HUES6 (cell line): Measurements from ENCODE around the gene FBXO38.

Experiments
- H3K27ac ChIP-seq: 2 replicates; pipeline ENCODE4 v1.7.0; 2013; ENCODE audit warnings: low read depth, mild to moderate bottlenecking, low read length, inconsistent platforms
- H3K27me3 ChIP-seq: 2 replicates; pipeline ENCODE4 v1.6.1; 2013; ENCODE audit warnings: low read length; ENCODE audit not compliant: control insufficient read depth, insufficient read depth
- H3K36me3 ChIP-seq: 2 replicates; pipeline ENCODE4 v1.6.1; 2013; ENCODE audit warnings: low read length; ENCODE audit not compliant: control insufficient read depth, insufficient read depth
- H3K4me1 ChIP-seq: 2 replicates; pipeline ENCODE4 v1.6.1; 2013; ENCODE audit warnings: low read length; ENCODE audit not compliant: control insufficient read depth, insufficient read depth
- H3K4me3 ChIP-seq: 2 replicates; pipeline ENCODE4 v1.5.1; 2013; ENCODE audit warnings: low read depth, low read length
- H3K9ac ChIP-seq: one replicate; pipeline ENCODE4 v1.6.1; 2013; ENCODE audit warnings: mild to moderate bottlenecking, low read length
- H3K9me3 ChIP-seq: 2 replicates; pipeline ENCODE4 v1.6.1; 2013; ENCODE audit warnings: low read depth, low read length; ENCODE audit not compliant: control insufficient read depth, insufficient read depth

Gene FBXO38

DNA sequence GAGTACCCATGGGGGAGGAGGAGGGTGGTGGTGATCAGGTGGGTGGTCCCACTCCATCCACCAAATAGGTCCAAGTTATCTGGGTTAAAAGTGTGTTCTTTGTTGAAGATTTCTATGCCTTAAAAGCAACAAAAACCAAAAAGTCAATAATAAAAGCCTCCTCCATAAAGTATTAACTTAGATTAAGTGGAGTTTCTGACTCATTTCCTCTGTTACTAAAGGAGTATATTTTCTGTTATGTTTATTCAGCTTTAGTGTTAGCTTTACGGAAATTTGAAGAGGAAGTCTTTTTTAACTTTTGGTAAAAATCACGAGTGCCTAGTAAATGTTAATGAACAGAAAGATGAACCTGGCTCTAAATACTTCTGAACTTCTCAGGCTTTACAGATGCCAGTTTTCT lies 17.8 kb downstream of the FBXO38 start:
- H3K9me3 ChIP-seq = no peaks in the 10 kb centered on the region
- H3K9ac ChIP-seq = no peak overlapping the region
- no peaks in the 10 kb centered on the region for H3K27me3 ChIP-seq
- no peak overlapping the region for H3K4me3 ChIP-seq
- peaks cover 79% of the 10 kb centered on the region for H3K36me3 ChIP-seq
- H3K27ac ChIP-seq = no peak overlapping the region
- H3K4me1 ChIP-seq = peaks cover 16% of the 10 kb centered on the region

DNA sequence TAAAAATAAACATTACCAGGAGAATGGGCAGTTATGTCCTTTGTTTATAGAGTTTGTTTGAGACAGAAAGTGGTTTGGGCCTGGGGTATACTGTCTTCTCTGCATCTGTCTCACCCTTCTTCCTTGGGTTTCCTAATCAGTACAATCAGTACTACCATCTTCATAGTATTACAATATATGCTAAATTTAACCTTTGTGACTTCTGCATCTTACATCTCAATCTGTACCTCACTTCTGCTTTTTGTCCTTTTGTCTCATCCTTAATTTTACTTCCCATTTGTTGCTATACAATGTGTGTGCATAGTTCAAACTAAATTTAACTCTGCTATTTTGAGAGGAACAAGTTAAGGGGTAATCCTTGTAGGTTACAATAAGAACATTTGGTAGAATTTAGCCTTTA lies 19.6 kb downstream of the FBXO38 start:
- Histone ChIP-seq H3K27me3 (no peaks in the 10 kb centered on the region), H3K4me3 (no peak overlapping the region), H3K4me1 (peaks cover 7% of the 10 kb centered on the region), H3K9me3 (no peaks in the 10 kb centered on the region), H3K9ac (no peak overlapping the region), H3K27ac (no peak overlapping the region), H3K36me3 (peaks cover 91% of the 10 kb centered on the region)

DNA sequence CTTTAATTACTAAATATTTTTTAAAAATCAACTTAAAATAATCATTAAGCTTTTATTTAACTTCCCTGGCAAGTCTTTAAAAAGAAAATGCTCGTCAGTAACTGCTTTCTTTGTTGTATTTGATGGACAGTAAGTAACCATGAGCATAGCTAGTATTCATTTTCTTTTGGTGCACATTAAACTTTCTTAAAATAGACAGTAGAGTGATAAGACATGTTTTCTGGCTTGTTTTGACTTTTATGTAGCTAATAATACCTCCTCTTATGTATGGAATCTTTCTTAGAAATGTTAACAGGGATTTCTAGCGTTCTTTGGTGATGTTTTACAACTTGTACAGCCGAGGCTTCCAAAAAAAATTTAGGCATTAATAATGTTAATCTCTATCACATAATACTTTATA lies 22.6 kb downstream of the FBXO38 start:
- no peak overlapping the region for H3K27ac ChIP-seq
- no peaks in the 10 kb centered on the region for H3K4me1 ChIP-seq
- no peak overlapping the region for H3K9ac ChIP-seq
- H3K27me3 ChIP-seq = no peaks in the 10 kb centered on the region
- no peaks in the 10 kb centered on the region for H3K9me3 ChIP-seq
- H3K36me3 ChIP-seq = peaks cover 91% of the 10 kb centered on the region
- no peak overlapping the region for H3K4me3 ChIP-seq

DNA sequence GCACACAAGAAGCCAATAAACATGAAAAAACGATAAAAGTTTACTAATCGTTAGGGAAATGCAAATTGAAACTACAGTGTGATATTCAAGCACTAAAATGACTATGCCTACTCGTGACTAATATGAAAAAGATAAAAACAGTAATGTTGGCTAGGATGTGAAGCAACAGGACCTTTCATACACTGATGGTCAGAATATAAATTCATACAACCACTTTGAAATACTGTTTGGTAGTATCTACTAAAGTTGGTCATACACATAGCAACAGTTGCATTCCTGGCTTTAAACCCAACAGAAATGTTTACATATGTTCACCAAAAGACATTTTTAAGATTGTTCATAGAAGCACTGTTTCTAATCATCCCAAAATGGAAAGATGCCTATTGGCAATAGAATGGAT lies 24.3 kb downstream of the FBXO38 start:
- Histone ChIP-seq H3K4me3 (no peak overlapping the region), H3K27me3 (no peaks in the 10 kb centered on the region), H3K27ac (no peak overlapping the region), H3K4me1 (no peaks in the 10 kb centered on the region), H3K9me3 (no peaks in the 10 kb centered on the region), H3K36me3 (peaks cover 91% of the 10 kb centered on the region), H3K9ac (no peak overlapping the region)

DNA sequence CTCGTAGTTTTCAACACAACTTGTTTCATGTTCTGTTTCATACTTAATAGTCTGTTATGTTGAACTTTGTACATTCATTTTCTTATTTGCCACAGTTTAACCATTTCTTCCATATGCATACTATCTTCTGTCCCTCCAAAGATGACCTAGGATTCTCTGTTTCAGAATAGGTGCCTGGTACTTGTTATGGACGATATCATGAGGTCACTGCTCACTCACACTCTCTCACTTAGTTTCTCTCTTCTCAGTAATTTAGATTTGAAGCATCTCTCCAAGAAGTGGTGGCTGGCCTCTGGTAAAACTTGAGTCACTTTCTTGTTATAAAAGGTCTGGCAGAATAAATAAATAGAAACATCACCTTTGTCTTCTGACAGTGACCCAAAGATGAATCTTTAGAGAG lies 28.4 kb downstream of the FBXO38 start:
- peaks cover 93% of the 10 kb centered on the region for H3K36me3 ChIP-seq
- no peaks in the 10 kb centered on the region for H3K9me3 ChIP-seq
- no peak overlapping the region for H3K27ac ChIP-seq
- H3K27me3 ChIP-seq = no peaks in the 10 kb centered on the region
- H3K4me3 ChIP-seq = no peak overlapping the region
- H3K4me1 ChIP-seq = no peaks in the 10 kb centered on the region
- H3K9ac ChIP-seq = no peak overlapping the region

DNA sequence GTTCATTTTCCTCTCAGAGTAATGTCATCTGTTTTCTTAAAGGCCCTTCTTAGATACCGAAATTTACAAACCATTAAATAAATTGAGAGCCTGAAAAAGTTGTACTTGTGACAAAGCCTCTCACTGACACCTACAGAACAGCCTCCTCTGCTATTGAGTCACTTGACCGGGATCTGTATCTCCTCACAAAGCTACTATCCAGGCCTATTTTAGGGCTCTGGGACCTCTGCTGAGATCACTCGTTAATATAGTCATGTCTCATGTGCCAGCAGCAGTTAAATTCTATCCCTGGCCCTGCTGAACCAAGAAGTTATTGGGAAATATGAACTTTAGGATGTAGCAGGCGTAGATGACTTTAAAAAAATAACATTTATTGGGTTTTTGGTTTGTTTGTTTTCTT lies 31.1 kb downstream of the FBXO38 start:
- no peaks in the 10 kb centered on the region for H3K9me3 ChIP-seq
- H3K27ac ChIP-seq = no peak overlapping the region
- H3K9ac ChIP-seq = no peak overlapping the region
- peaks cover 97% of the 10 kb centered on the region for H3K36me3 ChIP-seq
- no peaks in the 10 kb centered on the region for H3K27me3 ChIP-seq
- no peaks in the 10 kb centered on the region for H3K4me1 ChIP-seq
- H3K4me3 ChIP-seq = no peak overlapping the region

DNA sequence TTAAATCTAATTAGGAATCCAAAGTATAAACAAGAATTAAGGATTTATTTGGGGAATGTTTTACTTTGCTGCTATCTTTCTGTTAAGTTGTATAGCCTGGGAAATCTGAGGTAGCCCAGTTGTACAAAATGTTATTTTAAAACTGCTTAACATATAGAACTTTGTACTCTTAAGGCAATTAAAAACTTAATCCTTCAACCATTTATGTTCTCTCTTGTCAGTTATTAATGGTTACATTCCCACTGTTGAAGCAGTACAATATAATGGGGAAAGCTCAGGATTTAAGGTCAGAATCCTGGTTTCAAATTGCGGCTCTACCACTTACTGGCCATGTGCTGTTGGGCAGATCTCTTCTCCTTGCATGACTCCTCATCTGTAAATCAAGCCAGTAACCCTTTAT lies 32.7 kb downstream of the FBXO38 start:
- no peaks in the 10 kb centered on the region for H3K27me3 ChIP-seq
- peaks cover 88% of the 10 kb centered on the region for H3K36me3 ChIP-seq
- no peak overlapping the region for H3K27ac ChIP-seq
- H3K9ac ChIP-seq = no peak overlapping the region
- H3K4me1 ChIP-seq = no peaks in the 10 kb centered on the region
- H3K4me3 ChIP-seq = no peak overlapping the region
- no peaks in the 10 kb centered on the region for H3K9me3 ChIP-seq

DNA sequence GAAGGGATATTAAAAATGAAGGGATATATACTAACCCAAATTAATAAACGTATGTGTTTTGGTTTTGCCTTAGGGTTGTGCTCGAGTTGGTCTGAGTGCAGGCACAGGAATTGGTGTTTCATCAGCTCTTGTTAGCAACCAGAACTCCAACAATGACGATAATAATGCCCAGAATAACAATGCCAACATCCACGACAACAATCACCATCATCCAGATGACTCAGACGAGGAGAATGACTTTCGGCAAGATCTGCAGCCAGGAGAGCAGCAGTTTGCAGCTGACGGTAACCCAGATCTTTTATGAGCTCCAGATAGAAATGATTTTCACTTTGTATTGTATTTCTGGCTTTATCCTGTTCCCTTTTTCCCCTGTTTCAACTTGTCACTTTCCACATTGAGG lies 33.2 kb downstream of the FBXO38 start:
- H3K9me3 ChIP-seq = no peaks in the 10 kb centered on the region
- no peak overlapping the region for H3K27ac ChIP-seq
- H3K27me3 ChIP-seq = no peaks in the 10 kb centered on the region
- H3K4me3 ChIP-seq = no peak overlapping the region
- no peaks in the 10 kb centered on the region for H3K4me1 ChIP-seq
- no peak overlapping the region for H3K9ac ChIP-seq
- H3K36me3 ChIP-seq = peaks cover 87% of the 10 kb centered on the region

DNA sequence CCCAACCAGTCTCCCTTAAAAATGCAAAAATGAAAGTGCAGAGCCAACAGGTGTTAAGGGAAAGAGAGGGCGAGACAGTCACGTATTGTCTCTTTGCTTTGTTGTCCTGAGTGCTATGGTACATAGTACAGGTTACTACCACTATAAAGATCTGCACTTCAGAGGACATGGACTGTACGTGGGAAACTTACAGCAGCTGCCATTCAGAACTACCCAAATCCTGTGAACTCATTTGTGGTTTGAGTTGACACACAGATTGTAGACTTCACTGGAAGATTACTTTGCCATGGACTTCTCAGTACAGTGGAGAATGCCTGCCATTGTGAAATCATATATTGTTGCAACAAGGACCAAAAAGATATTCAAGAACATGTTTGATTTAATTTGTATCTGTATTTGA lies 34.8 kb downstream of the FBXO38 start:
- Histone ChIP-seq H3K9ac (no peak overlapping the region), H3K4me3 (no peak overlapping the region), H3K27ac (no peak overlapping the region), H3K9me3 (no peaks in the 10 kb centered on the region), H3K36me3 (peaks cover 86% of the 10 kb centered on the region), H3K27me3 (no peaks in the 10 kb centered on the region), H3K4me1 (no peaks in the 10 kb centered on the region)

DNA sequence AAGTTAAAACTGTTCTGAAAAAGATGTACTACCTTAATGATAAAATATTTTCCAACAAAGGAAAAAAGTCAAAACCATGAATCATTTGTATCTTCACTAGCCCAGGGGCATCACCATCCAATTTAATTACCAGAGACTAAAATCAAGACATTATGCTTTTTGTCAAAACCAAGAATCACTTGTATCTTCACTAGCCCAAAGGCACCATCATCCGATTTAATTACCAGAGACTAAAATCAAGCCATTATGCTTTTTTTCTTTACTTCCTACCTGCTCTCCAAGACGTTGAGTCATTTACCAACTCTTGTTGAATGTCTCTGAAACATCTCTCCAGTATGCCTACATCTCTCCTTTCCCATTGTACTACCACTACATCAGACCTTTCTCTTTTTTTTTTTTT lies 37.9 kb downstream of the FBXO38 start:
- Histone ChIP-seq H3K27me3 (no peaks in the 10 kb centered on the region), H3K9ac (no peak overlapping the region), H3K4me1 (no peaks in the 10 kb centered on the region), H3K9me3 (no peaks in the 10 kb centered on the region), H3K27ac (no peak overlapping the region), H3K4me3 (no peak overlapping the region), H3K36me3 (peaks cover 86% of the 10 kb centered on the region)

DNA sequence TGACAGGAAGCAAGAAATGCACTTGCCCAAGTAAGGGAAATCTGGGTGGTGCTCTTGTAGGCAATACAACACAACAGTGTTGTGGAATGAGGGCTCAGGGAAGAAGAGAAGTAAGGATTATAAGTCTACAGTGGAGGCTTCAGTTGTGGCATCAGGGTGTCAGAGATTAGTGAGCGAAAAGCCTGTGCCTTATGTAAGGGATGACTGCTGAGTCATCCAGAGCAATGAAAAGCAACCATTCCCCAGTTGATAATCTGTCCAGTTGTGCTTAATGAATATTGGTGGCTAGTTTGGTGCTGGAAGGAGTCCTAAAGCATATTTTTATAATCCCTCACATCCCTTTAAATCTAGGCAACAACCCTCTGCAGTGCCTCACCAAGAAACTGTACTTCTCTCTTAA lies 42.0 kb downstream of the FBXO38 start:
- Histone ChIP-seq H3K36me3 (peaks cover 76% of the 10 kb centered on the region), H3K27ac (no peak overlapping the region), H3K4me1 (no peaks in the 10 kb centered on the region), H3K9me3 (no peaks in the 10 kb centered on the region), H3K27me3 (no peaks in the 10 kb centered on the region), H3K4me3 (no peak overlapping the region), H3K9ac (no peak overlapping the region)

DNA sequence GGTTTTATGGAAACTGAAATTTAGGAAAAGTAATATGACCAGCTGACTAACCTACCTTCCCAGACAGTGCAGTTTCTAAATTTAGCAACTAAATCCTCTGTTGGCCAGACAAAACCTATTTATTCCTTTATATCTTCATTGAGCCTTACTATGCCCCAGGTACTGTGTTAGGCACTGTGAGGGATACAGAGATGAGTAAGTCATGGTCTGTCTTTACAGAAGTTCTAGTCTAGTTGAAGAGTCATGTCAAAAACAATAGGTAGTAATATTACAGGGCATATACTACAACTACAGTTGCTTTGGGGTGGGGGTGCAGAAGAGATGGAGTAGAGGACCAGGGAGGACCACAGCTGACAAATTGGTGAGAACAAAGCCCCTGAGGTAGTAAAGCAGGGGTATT lies 42.8 kb downstream of the FBXO38 start:
- no peaks in the 10 kb centered on the region for H3K4me1 ChIP-seq
- peaks cover 79% of the 10 kb centered on the region for H3K36me3 ChIP-seq
- no peaks in the 10 kb centered on the region for H3K27me3 ChIP-seq
- no peak overlapping the region for H3K9ac ChIP-seq
- H3K4me3 ChIP-seq = no peak overlapping the region
- no peak overlapping the region for H3K27ac ChIP-seq
- H3K9me3 ChIP-seq = no peaks in the 10 kb centered on the region
